Activated T-helper 1 cell treated with Interleukin-2 at 50 U/mL for 16 hours (primary cell): ENCODE data around the gene PGC.
A peak's percentile ranks its signal among the peaks of the same experiment; 100 is the strongest.

Experiments used
- DNase-seq: peaks from one replicate; pipeline ENCODE4 v3.0.0-alpha.2; 2020; ENCODE audit warnings: low read depth

PGC gene

DNA sequence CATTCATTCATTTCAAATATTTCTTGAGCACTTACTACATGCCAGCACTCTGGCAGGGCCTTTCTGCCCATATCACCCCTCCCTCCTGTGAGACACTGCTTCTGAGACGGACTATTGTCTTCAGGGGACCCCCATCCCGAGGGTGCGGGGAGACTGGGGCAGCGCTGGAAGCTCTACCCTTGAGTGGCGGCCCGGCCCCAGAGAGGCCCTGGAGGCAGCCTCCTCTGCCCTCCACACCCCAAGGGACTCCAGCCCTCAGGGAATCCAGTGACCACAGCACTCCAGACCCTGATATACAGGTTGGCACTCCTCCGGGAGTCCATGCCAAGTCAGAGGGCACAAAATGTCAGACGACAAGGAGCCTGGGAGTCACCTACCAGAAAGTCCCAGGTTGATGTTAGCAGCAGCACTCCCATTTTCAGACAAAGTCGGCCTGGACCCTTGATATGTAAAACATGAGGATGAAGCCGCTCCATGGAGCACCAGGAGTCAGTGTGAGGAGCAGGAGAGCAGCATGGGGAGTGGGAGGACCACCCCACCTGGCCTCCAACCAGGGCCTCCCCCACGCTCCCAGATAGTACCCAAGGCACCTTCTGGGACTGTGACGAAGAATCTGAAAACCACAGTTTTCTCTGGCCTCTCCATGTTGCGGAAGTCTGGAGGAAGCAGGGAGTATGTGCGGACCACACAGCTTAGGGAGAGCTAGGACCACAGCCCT is 32.5 kb downstream of the PGC start:
- no peak for DNase-seq

DNA sequence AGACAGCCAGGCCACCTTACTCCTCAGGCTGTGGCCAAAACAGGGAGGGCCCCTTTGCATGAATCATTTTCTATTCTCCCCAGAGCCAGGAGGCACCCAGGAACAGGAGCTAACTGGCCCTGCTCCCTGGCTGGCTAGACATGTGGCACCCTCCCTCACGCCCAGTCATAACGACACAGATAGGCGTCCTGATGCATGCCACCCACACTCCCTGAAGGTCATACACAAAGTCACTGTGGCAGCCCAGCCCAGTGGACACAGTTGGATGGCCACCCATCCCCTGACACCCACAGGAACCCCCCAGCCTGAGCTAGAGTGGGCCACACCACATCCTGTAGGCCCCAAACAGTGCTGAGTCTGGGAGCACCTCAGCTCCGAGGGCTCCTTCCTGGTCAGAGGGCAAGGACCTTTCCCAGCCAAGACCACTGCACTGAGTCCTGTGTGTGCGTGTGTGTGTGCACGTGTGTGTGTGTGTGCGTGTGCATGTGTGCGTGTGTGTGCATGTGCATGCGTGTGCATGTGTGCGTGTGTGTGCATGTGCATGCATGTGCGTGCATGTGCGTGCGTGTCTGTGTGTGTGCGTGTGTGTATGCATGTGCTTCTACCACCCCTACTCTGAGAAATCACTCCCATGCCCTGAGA is 33.4 kb downstream of the PGC start:
- no peak for DNase-seq

DNA sequence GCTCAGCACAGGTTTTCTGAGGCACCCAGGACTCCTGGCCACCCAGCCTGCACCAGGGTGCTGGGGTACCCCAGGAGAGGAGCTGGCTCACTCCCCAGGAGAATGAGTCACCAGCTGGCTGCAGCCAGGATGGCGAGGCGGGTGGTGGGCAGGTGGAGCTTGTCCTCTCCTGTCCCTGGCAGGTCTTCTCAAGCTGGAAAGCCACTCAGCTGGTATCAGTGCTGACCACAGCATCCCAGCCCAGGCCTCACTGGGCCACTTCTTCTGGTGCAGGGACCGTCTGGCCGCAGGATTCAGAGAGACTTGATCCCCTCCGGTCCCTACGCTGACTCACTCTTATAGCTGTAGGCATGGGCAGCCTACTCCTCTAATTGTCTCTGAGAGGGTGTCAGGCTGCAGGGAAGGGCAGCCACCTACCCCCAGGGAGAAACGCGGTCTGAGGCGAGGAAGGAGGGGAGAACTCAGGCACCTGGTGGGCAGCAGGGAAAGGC is 34.0 kb downstream of the PGC start:
- no peak for DNase-seq

DNA sequence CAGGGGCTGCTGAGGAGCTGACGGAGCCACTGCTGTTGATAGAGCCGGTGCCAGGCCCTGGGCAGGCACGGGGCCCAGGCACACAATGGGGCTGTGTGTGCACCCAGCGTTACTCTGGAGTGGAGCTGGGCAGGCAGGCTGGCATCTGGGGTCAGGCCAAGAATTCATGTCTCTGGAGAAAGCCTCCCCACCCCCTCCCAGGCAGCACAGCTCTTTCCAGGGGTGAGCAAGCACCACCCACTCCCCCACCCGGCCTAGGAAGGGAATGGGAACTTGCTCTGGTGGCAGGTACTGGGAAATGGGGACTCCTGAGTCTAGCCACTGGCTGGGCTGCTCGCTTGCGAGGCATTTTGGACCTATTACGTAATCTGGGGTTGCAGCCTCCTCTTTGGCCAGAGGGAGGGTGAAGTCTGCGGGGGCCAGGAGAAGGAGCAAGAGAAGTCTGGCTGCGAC is 34.5 kb downstream of the PGC start:
- no peak for DNase-seq

DNA sequence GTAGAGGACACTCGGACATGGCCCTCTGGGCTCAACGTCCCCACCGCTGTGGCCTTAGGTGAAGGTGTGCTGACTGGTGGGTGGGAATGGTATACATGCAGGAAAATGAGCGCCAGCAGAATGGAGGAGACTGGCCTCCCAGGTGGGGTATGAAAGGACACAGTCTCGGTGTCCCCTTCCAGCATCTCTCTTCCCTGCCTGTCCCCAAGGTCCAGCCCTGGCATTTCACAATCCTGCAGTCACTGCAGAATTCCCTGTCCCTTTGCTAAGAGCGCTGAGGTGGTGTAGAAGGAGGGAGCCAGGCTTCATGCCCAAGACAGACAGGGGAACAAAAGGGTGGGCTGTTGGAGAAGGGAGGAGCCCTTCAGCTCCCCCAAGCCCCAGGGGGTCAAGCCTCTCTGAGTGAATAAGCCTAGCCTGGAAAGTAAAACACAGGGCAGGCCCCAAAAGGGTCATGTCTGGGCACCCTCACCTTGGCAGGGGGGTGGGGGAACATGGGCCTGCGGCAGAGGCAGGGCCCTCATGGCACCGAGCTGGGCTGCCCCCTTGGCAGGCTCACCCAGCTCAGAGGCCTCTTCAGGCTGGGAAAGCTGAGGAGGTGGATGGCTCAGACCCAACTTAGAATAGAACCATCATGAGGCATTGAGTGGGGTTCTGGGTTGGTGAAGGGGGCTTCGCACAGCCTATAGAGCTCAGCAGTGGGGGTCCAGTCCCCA is 35.7 kb downstream of the PGC start:
- DNase-seq, result no peak

DNA sequence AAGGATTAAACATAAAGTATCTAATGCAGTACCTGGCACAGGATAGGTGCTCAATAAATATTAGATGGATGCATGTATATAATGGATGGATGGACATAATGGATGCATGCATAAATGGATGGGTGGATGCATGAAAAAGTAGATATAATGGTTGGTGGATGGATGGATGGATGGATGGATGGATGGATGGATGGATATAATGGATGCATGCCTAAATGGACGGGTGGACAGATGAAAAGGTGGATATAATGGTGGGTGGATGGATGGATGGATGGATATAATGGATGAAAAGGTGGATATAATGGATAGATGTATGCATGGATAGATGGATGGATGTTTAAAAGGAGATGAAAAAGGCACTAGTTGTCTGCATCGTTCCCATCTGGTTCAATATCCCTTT is 37.8 kb downstream of the PGC start:
- no peak for DNase-seq

DNA sequence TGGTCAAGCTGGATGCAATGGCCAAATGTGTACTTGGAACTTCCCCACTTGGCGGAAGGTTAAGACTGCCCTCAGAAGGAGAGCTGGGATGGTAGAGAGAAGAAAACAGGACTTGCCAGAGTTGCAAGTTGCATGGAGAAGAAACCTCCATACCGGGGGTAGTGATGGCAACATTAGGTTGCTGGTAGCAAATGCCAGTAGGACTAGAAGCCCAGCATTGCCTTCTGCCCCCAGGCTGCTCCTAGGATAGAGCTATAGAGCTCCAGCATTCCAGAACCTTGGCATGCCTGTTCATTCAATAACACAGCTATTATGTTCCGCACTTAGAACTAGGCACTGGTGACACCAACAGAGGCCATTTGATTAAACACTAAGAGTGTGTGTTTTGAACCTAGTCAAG is 38.3 kb downstream of the PGC start:
- DNase-seq, result no peak

DNA sequence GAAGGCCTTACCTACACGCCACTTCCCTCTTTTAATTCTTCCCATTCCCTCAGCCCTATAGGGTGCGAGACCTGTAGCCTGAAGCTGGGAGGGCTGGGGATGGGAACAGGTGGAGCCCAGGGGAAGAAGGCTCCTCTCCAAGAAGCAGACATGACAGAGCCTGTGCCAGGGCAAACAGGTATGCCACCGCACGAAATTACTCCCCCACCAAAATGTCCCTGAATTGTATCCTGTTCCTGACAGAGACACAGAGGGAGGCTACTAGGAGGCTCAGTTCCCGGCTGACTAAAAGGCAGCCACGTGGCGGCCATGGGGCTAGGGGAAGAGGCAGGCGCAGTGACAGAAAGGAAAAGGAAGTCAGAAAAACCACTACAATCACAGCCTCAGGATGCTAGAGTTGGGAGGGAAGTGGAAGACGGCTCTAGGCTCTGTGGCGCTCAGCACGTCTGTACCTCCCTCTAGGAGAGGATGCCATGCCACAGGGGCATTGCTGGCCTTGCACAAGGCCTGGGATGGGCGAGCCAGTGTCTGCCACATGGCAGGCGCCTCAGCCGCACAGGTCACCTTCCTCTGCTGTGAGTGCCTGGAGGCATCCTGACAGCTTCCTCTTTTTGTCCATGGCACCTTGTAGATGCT is 39.5 kb downstream of the PGC start:
- peak; percentile 15 for DNase-seq

DNA sequence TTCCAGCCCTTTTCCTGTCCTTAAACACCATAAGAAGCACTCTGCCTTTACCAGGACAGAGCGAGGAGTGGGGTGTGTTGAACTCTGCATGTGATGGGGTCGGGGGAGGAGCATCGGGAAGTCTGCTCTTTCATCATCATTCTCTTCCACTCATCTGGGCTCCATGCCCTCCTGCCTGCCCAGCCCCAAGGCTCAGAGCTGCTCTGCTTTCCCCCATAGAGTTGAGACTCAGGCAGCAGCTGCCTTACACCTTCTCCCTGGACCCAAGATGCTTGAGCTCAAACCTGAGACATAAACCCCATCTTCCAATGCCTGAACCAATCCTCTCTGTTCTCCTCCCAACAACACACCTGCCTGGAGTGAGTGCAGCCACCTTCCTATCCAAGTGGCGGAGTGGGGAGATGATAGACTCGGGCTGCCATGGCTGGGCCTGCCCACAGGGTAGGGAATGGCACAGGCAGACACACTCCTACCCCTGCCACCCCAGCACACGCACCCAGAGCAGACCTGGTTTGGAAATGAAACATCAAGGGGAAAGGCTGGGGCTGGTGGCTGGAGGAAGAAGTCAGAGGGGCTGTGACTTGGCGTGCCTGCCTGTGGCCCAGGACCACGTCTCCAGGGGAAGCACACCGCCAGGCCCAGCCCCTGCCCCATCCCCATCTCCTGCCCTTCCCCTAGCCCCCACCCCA is 40.2 kb downstream of the PGC start:
- no peak for DNase-seq

DNA sequence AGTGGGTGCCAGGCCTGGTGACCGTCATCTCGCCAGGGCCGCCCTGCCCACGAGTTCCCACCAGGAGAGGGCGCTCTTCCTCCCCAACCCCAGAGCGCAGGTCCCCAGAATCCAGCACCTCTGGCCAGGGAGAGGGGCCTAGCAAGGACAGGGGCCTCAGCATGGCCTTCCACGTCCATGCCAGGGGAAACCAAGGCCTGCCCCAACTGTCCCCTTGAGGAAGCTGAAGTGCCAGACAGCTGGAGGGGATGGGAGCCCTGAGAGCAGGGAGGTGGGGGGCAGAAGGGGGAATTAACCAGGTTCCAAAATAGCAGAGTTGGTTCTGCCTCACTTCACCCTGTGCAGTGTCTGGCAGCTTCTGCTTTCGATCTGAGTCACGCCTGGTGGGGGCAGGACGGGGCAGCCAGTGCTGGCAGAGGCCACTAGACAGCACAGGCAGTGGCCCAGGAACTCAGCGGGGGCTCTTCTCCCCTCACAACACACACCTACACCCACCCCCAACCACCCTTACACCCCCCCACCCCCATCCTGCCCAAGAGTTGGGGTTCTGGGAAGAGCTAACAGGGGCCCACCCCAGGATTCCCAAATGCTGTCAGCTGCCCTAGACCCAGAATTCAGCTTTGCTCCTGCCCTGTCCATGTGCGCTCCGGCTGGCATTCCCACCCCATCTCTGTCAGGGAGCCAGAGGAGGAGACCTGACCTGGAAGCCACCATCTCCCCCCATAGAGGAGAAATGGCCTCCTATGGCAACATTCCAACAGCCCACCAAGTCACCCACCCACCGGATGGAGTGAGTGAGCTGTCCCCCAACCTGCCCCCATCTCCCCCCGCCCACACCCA is 41.0 kb downstream of the PGC start:
- no peak for DNase-seq

DNA sequence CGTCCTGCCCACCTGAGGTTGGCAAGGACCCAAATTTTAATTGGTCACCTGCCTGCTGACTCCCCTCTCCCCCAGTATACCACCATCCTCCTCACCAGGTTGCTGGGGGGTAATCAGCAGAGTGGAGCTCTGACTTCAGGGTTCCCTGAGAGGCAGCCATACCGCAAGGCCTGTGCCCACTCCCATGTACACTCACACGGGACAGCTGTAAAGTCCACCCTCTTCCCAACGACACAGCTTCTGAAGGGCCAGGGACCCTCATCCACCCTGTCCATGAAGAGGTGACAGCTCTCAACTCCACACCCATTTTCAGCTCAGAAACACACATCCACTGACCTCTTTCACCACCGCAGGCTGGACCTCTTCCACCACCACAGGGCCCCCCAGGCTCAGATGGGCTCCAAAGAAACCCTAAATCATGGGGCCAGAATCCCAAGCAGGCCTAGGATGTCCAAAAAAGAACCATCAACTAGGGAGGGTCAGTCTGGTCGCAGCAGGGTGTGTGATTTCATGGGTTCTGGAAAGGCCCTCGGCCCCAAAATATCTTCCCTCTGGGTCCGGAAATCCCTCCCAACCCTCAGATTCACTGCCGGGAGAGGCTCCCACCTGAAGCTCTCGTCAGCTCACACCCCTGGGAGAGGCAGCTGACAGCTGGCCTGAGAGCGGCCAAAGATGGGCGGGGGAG is 41.7 kb downstream of the PGC start:
- no peak for DNase-seq

DNA sequence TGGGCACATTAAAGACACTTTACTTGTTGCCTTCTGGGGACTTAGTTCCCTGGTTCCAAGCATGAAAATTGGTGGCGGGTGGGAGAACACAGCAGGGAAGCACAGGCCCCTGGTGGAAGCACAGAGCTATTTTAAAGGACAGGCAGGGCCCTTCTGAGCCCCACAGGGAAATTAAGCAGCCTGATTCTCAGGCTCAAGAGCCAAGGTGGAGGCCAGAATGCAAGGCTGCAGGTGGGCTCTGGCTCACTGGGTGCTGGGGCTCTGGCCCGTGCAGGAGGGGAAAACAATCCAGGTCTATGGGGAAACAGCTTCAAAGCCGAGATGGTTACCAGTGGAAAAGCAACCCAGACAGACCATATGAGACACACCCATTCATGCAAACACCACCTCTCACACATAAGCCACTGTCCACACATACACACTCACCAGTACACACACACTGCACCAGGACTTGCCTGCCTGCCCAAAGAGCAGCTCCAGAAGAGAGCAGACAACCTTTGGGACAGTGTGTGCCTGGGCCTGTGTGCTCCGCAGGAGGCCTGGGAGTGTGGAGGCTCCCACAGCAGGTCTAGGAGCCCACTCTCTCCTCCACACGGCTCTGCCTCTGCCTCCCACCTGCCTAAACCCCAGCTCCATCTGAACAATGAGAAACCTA is 42.4 kb downstream of the PGC start:
- DNase-seq, result no peak

DNA sequence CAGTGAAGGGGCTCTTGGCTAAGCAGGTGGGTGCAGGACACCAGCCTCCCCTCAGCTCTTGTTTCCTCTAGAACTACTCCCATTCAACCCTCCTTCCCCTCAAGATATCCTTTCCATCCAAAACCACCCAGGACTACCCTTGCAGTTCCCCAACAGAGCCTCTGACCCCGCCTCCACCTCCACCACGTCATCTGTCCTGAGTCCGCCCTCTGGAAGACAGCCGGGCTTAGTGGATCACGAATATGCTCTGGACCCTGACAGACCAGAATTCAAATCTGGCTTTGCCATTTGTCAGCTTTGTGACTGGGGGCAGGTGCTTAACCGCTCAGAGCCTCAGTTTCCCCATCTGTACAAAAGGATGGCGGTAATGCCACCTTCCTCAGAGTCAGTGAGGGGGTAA is 43.2 kb downstream of the PGC start:
- no peak for DNase-seq

DNA sequence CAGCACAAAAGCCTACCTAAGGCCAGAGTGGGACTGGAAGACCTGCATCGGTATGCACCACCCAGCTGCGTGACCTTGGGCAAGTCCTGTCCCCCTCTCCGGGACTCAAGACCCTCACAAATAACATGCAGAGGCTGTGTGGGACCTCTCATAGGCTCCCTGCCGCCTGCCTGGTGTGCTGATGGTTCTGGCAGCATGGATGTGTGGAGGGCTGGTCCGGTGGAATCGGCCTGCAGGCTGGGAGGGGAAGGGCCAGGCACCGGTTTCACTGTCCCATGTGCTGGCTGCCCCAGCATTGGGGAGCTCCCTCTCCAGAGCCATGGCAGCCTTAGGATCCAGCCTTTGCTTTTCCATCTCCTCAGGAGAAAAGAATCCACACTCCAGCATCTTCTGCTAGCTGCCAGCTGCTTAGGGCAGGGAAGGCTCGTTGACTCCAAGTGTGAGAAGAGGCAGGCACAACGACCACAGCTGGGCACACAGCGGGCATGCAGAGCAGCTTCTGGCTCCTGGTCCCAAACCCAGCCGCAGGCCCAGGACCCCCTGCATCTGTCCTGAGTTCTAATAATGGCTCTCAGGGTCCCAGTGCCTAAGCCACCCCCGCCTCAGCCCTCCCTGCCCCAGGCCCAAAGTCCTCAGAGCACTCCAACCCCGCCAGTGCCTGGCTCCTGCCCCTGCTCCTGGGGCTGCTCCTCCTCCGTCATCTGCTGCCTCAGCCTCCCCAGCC is 44.3 kb downstream of the PGC start:
- no peak for DNase-seq

DNA sequence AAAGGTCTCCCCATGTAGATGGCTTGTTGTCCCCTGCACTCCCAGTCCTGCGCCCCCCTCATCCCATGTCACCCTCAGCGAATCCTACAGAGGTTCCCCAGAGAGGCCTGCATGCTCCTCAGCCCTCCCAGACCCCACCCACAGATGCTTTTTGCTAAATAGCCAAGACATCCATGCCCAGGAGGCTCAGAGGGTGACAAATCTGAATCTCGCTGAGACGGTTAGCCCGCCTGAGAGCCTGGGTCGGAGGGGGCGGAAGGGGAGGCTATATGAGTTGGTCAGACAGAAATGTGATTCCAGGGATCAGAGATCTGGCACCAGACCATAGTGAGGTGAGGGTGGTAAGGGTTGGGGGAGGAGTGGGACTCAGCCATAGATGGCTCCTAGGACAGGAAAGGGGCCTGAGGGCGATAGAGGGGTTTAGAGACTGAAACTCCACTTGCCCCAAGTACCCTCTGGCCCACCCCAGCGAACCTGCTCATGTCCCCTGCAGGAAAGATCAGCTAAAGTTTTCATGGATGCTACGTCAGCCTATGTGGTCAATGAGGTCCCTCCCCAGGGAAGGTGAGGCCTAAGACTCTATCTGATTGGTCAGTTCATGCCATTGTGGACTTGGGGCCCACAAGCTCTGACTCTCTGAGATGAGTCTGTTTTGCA is 45.0 kb downstream of the PGC start:
- DNase-seq, result no peak

DNA sequence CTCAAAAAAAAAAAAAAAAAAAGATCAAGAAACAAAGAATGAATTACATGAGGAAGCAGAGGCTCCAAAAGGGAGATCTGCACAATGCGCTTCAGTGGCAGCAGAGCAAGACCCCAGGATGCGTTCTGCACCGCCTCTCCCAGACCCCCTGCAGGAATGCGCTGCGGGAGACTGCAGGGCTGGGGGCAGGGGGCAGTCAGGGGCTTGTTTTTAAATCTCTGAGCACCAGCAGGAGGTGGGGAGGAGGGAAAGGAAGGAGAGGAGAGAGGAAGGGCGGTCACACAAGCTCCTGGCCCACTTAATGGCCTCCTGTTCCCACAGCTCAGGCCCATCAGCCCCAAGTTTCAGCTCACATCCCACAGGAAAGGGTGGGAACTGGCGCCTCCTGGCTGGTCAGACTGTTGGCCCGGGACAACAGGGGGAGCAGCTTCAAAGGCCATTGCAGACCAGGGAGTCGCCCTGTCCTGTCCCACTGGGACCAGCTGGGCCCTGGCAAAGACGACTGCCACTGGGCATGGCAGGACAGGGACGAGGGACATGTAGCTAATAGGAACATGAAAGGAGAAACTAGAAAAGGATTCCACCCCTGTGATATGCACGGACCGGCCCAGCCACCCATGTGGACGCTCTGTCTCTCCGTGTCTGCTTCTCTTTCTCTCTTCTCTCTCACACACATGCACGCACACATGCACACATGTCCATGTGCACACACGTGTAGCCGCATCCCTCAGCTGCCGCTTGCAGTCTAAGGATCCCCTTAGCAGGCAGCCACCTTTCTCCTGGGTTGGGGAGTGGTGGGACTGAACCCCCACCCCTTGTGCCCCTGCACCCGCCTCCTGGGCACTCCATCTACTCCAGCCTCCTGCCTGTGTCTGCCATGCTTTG is 46.5 kb downstream of the PGC start:
- DNase-seq, result no peak

DNA sequence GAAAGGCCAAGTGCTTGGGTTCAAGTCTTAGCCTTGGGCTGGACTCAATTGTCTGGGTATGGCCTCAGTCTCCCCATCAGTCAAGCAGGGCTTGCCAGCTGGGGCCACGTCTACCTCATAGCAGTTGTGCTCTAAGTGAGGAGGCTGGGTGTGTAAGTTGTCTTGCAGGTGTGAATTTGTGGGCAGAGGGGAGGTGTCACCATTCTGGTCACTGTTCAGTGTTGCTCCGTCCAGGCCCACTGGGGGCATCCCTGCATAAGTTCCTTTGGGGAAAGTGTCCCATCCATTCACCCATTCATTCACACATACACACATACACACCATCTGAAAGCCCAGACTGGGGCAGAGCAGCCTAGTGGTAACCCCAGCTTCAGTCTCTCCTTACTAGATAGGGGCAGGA is 48.1 kb downstream of the PGC start:
- no peak for DNase-seq
